ENCODE data around the gene ZNF41.

Gene ZNF41

GRCh38 chrX:47467106-47467505 is 15.9 kb downstream of the ZNF41 start:
- no peak for DNase-seq (ENCODE audit: low read depth)
- H3K4me3 ChIP-seq (ENCODE audit: low read length): no peak overlapping the region
- TF ChIP-seq CTCF (IDR thresholded peaks at IDR 0.05; ENCODE audit: insufficient read depth, low read depth, low read length, missing control alignments): no peak

- TF ChIP-seq CTCF (IDR thresholded peaks at IDR 0.05; ENCODE audit: insufficient read depth, low read depth, low read length, missing control alignments): no peak
- no peak for DNase-seq (ENCODE audit: low read depth)
- H3K4me3 ChIP-seq (ENCODE audit: low read length): no peak overlapping the region
These were observed 22.5 kb downstream of the ZNF41 start for GRCh38 chrX:47460561-47460960.

GRCh38 chrX:47458528-47458927 is 24.5 kb downstream of the ZNF41 start:
- no peak for TF ChIP-seq CTCF (IDR thresholded peaks at IDR 0.05; ENCODE audit: insufficient read depth, low read depth, low read length, missing control alignments)
- no peak overlapping the region for H3K4me3 ChIP-seq (ENCODE audit: low read length)
- no peak for DNase-seq (ENCODE audit: low read depth)

GRCh38 chrX:47456080-47456479 is 26.9 kb downstream of the ZNF41 start:
- no peak overlapping the region for H3K4me3 ChIP-seq (ENCODE audit: low read length)
- no peak for TF ChIP-seq CTCF (IDR thresholded peaks at IDR 0.05; ENCODE audit: insufficient read depth, low read depth, low read length, missing control alignments)
- no peak for DNase-seq (ENCODE audit: low read depth)

GRCh38 chrX:47452112-47452511 is 30.9 kb downstream of the ZNF41 start:
- H3K4me3 ChIP-seq (ENCODE audit: low read length): no peak overlapping the region
- TF ChIP-seq CTCF (IDR thresholded peaks at IDR 0.05; ENCODE audit: insufficient read depth, low read depth, low read length, missing control alignments): no peak
- no peak for DNase-seq (ENCODE audit: low read depth)

GRCh38 chrX:47448165-47448806 is 34.7 kb downstream of the ZNF41 start:
- DNase-seq (ENCODE audit: low read depth): no peak
- no peak overlapping the region for H3K4me3 ChIP-seq (ENCODE audit: low read length)
- TF ChIP-seq CTCF (IDR thresholded peaks at IDR 0.05; ENCODE audit: insufficient read depth, low read depth, low read length, missing control alignments): no peak

- no peak for DNase-seq (ENCODE audit: low read depth)
- no peak overlapping the region for H3K4me3 ChIP-seq (ENCODE audit: low read length)
- no peak for TF ChIP-seq CTCF (IDR thresholded peaks at IDR 0.05; ENCODE audit: insufficient read depth, low read depth, low read length, missing control alignments)
These were observed 35.4 kb downstream of the ZNF41 start for GRCh38 chrX:47447607-47448006.
